CD4-positive, alpha-beta T cell treated with Interleukin-15 for 1 hour (primary cell): ENCODE data around the gene ELK3.
"Not testable (repeated sequence)": the region's sequence is repeated elsewhere in the genome, so short reads cannot be mapped to it uniquely, and the experiment has no call there.

Source experiments
- DNase-seq: peaks from one replicate; pipeline ENCODE4 v3.0.0-alpha.2; 2020

ELK3 gene

DNA sequence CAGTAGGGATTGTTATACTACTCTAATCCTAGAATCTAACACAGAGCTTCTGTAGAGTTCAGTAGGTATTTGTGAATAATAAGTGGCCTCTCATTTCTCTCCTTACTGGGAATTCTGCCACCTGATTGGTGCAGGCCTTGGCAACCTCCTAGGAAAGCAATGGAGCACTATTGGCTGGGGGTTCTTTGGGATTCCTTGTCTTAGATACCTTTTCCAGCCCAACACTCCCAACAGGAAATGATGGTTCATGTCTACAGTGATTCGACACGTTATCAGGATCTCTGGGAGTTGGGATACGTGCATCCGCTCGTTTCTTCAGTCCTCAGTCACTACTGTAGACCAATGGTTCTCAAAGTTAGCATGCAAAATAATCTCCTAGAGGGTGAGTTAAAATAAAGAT is 67.4 kb downstream of the ELK3 start:
- DNase-seq, result no peak

- DNase-seq, result no peak
These were observed 69.3 kb downstream of the ELK3 start for GRCh38 chr12:96263449-96263902.

DNA sequence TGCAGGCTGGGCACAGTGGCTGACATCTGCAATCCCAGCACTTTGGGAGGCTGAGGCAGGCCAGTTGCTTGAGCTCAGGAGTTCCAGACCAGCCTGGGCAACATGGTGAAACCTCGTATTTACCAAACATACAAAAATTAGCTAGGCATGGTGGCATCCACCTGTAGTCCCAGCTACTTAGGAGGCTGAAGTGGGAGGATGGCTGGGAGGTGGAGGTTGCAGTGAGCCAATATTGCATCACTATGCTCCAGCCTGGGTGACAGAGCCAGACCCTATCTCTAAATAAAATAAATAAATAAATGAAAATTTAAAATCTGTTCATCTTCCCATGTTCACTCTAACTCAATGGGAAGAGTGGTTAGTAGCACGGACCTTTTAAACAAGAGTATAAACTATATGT is 71.2 kb downstream of the ELK3 start:
- no peak for DNase-seq

- DNase-seq, result no peak
These were observed 71.7 kb downstream of the ELK3 start for GRCh38 chr12:96265836-96266235.

DNA sequence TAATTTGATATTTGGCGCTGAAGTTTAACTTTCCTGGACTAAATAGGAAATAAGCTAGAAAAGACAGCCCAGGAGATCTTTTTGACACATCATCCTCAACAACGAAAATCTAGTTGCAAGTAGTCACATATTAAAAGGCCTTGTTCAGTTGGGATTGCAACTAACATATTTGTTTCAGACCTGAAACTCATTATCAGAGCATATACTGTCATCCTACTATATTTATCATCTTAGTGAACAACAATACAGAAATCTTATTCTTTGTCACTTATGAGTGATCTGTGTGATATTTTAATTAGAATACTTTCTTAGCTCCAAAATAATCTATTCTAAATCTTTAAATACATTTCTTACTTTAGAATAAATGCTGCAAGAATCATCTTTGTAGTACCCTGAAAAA is 72.1 kb downstream of the ELK3 start:
- no peak for DNase-seq

DNA sequence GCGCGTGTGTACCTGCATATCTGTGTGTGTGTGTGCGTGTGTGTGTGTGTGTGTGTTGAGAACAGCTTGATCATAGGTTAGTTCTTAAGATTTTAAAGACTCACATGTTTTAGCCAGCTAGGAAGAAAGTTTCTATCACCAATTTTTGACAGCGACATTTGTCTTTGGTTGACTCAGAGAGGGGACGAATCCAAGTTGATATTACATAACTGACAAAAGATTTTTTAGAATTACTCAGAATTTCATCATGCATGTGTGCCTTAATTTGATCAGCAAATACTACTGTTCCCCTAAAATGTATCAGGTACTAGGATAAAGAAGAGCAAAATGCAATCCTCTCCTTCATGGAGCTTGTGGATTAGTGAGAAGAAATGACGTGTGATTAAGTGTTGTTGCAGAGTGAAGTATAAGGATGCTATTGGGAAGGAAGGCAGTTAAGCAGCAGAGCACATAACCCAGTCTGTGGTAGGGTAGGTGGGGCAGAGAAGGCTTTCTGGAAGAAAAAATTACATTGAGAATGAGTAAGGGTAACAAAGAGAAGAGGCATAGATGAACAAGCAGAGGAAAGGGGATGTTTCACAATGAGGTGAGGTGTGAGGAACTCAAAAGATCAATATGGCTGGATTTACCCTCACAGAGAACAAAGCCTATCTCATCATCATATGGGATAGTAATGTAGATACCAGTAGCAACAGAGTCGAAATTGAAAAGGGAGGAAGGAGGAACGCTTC is 77.5 kb downstream of the ELK3 start:
- no peak for DNase-seq

DNA sequence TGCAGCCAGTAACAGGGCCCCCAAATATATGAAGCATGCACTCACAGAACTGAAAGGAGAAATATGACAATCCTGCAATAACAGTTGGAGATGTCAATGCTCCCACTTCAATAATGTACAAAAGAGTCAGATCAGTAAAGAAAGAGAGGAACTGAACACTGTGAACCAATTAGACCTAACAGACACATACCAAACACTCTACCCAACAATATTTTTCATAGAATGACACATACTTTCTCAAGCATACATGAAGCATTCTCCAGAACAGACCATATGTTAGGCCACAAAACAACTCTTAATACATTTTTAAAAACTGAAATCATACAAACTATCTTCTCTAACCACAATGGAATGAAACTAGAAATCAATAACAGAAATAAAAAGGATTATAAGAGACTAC is 80.2 kb downstream of the ELK3 start:
- no peak for DNase-seq

DNA sequence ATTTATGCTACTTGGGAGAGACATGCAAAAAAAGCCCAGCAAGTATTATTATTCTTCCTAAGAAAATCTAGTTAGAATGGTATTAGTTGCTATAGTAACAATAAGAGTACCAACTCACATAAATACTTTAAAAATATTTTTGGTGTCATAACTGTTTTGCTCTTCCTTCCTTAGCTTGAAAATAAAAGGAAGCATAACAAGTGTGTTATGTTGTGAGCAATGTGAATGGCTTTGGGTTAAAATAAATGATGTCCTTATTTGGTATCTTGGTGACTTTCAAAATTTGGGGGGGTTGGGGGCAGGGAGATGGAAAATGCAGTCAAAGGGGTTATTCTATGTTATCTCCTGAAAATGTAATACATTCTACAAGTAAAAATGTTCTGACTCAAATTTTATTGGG is 91.0 kb downstream of the ELK3 start:
- DNase-seq, result no peak

DNA sequence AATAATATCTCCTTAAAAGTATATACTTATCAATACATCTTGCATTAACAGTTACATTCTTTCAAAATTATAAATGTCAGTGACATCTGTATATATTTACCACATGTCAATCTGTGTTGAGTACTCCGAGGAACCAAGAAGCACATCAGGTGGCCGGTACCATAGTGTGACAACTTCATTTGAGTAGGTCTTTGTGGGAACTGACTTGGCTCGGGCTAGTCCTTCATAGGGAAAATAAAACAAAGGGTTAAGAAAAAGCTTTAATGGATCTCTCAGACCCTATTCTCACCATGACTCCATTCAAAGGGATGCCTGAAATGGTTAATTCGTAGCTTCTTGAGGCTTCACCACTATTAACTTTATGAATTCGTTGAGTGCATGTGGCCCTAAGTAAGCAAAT is 94.9 kb downstream of the ELK3 start:
- no peak for DNase-seq

DNA sequence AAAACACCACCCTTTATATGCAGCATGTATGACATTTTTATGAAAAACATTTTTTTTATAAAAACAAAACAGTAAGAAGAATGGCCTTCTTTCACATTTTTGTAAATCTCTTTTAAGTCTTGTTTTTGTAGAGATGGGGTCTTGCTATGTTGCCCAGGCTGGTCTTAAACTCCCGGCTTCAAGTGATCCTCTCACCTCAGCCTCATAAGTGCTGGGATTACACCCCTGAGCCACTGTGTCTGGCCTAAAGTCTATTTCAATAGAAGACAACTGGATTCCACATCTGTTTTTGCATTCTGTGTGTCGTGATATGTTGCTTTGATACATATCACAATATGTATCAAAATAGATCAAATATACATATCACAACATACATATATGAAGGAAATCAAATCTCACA is 98.9 kb downstream of the ELK3 start:
- DNase-seq, result no peak

GRCh38 chr12:96294831-96295230 is 100.7 kb downstream of the ELK3 start:
- DNase-seq, result no peak

GRCh38 chr12:96295532-96296160 is 101.5 kb downstream of the ELK3 start:
- DNase-seq, result no peak

GRCh38 chr12:96297504-96297903 is 103.3 kb downstream of the ELK3 start:
- no peak for DNase-seq

GRCh38 chr12:96300064-96300463 is 105.9 kb downstream of the ELK3 start:
- no peak for DNase-seq

DNA sequence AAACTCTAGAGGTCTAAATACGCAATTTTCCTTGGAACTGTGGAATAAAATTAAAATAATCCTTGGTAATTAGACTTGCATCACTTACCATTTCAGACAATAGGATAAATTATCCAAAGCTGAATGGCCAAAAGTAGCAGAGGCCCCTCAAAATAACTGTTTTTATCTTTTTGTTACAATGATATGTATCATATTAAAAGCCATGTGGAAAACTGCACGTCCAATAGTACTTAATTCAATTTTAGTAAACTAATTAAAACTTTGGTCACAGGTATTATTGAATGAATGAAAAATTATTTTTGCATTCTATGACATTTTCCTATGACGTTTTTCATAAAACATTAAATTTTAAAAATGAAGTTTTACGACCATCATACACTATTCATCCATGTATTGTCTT is 107.6 kb downstream of the ELK3 start:
- no peak for DNase-seq

- DNase-seq, result no peak
These were observed 108.6 kb downstream of the ELK3 start for GRCh38 chr12:96302687-96303310.

GRCh38 chr12:96303653-96304052 is 109.5 kb downstream of the ELK3 start:
- DNase-seq, result no peak

- no peak for DNase-seq
These were observed 111.5 kb downstream of the ELK3 start for GRCh38 chr12:96305665-96306064.

GRCh38 chr12:96308881-96309280 is 114.7 kb downstream of the ELK3 start:
- DNase-seq, result no peak

- no peak for DNase-seq
These were observed 115.9 kb downstream of the ELK3 start for GRCh38 chr12:96310067-96310466.

DNA sequence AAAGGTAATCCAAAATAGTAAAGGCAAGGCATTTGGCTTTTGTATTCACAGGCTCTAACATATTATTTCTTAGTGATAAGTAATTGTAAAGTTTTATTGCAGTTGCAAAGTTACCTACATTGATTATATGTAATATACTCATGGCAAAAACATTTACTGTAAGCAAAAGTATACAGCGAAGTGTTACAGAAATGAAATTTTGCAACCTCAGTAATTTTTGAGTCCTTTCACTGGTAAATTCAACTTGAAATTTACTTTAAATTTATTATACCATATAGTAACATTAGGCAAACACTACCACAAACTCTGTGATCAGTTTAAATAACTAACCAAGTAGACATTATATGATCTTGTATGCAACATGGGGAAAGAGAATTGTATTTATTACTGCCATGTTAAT is 117.0 kb downstream of the ELK3 start:
- no peak for DNase-seq

- no peak for DNase-seq
These were observed 119.4 kb downstream of the ELK3 start for GRCh38 chr12:96313606-96314005.

DNA sequence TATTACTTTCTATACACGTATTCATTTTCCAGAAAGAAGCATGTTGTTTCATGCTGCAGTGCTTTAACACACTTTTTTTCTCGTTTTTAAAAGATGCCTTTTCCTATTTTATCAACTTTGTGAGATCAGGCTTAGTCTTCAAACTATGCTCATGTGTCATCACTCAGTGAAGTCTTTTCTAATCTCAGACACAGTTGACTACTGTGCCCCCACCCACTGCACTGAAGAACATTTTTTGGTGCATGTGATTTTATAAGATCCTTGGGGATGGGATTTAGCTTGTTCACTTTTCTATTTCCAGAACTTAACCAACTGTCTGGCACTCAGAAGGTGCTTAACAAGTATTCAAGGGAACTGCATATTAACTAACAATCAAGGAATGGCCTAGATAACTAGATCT is 120.5 kb downstream of the ELK3 start:
- DNase-seq, result no peak

DNA sequence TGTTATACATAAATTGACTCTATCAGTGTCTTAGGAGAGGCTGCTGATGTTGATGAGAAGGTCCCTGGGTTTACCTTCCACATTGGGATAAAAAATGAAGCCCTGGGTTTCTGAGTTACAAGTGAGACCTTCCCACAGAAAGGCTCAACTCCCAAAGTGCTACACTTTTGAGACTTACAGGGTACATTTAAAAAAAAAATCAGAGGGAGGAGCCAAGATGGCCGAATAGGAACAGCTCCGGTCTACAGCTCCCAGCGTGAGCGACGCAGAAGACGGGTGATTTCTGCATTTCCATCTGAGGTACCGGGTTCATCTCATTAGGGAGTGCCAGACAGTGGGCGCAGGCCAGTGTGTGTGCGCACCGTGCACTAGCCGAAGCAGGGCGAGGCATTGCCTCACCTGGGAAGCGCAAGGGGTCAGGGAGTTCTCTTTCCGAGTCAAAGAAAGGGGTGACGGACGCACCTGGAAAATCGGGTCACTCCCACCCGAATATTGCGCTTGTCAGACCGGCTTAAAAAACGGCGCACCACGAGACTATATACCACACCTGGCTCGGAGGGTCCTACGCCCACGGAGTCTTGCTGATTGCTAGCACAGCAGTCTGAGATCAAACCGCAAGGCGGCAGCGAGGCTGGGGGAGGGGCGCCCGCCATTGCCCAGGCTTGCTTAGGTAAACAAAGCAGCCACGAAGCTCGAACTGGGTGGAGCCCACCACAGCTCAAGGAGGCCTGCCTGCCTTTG is 121.7 kb downstream of the ELK3 start:
- not testable (repeated sequence) for DNase-seq
